ENCODE measurements around the gene KRTAP12-4.
"Not testable (repeated sequence)": the region's sequence is repeated elsewhere in the genome, so short reads cannot be mapped to it uniquely, and the experiment has no call there.

KRTAP12-4 gene

GRCh38 chr21:44649521-44650100, 4.8 kb downstream of the KRTAP12-4 start:
- ChIA-PET POLR2A (no interaction called here), CTCF (no interaction called here)
- no peak for DNase-seq (ENCODE audit: low read depth, low spot score)
- H3K4me3 ChIP-seq (ENCODE audit: low read depth, low read length), result no peak overlapping the region
- no peak for TF ChIP-seq CTCF (IDR thresholded peaks at IDR 0.05; ENCODE audit: insufficient read depth, low read length, missing control alignments)

GRCh38 chr21:44648557-44649311, 5.7 kb downstream of the KRTAP12-4 start:
- H3K4me3 ChIP-seq (ENCODE audit: low read depth, low read length), result no peak overlapping the region
- no peak for DNase-seq (ENCODE audit: low read depth, low spot score)
- no peak for TF ChIP-seq CTCF (IDR thresholded peaks at IDR 0.05; ENCODE audit: insufficient read depth, low read length, missing control alignments)
- ChIA-PET CTCF (no interaction called here), POLR2A (no interaction called here)

GRCh38 chr21:44647222-44647552, 7.3 kb downstream of the KRTAP12-4 start:
- ChIA-PET CTCF (no interaction called here), POLR2A (no interaction called here)
- DNase-seq (ENCODE audit: low read depth, low spot score), result no peak
- no peak for TF ChIP-seq CTCF (IDR thresholded peaks at IDR 0.05; ENCODE audit: insufficient read depth, low read length, missing control alignments)
- no peak overlapping the region for H3K4me3 ChIP-seq (ENCODE audit: low read depth, low read length)

- POLR2A ChIA-PET; H3K4me3 ChIP-seq (ENCODE audit: low read depth, low read length); CTCF ChIA-PET; DNase-seq (ENCODE audit: low read depth, low spot score): not testable (repeated sequence)
These were observed 7.9 kb downstream of the KRTAP12-4 start, which contains the start of gene KRTAP10-11 for GRCh38 chr21:44646366-44647221. TSS of gene KRTAP10-11 (plus strand) at chr21:44646414. CDS start at chr21:44646459, 45 bp downstream.

GRCh38 chr21:44644878-44645277, 9.6 kb downstream of the KRTAP12-4 start:
- DNase-seq (ENCODE audit: low read depth, low spot score), result no peak
- CTCF ChIA-PET, result interaction anchor here (0.9 kb wide), 1 partner anchor 11 kb away, joined by 3 read pairs; no protein-coding TSS in a partner anchor
- no peak for TF ChIP-seq CTCF (IDR thresholded peaks at IDR 0.05; ENCODE audit: insufficient read depth, low read length, missing control alignments)
- H3K4me3 ChIP-seq (ENCODE audit: low read depth, low read length), result no peak overlapping the region
- POLR2A ChIA-PET, result no interaction called here

GRCh38 chr21:44643741-44644310, 10.6 kb downstream of the KRTAP12-4 start:
- no peak for TF ChIP-seq CTCF (IDR thresholded peaks at IDR 0.05; ENCODE audit: insufficient read depth, low read length, missing control alignments)
- POLR2A ChIA-PET, result no interaction called here
- H3K4me3 ChIP-seq (ENCODE audit: low read depth, low read length), result no peak overlapping the region
- no peak for DNase-seq (ENCODE audit: low read depth, low spot score)
- CTCF ChIA-PET, result no interaction called here
